Muscle of back (tissue), 13 donors: ENCODE results near the gene COL17A1. TPM values are rescaled to one million over a fixed set of nuclear protein-coding genes. Genes with fewer than 3 reads are reported as not detected.

Experiments used
- DNase-seq, 3 donors: peaks; one replicate each; pipeline versions ENCODE4 v3.0.0 to v3.0.0-alpha.2; 2013
- long read RNA-seq, 9 donors: transcript quantifications; one replicate each; lab custom pipeline, GENCODE V29; 2026
- polyA plus RNA-seq, 10 donors: library from polyadenylated mRNA; unstranded; fragments of 120-200 nt; gene quantifications; one replicate each; pipeline ENCODE4 v1.2.1, GENCODE V29; 2013; ENCODE audit not compliant: insufficient read length in 10 of 10

The COL17A1 gene
- 10 to 100 TPM in 2 of 10 donors, under 1 TPM in 7, not detected in 1; 0.16 to 91.2 (median 0.35) TPM for polyA plus RNA-seq
- long read RNA-seq, donor 1, result 0 reads
- long read RNA-seq, donor 2, result 0 reads
- long read RNA-seq, donor 3, result 0 reads
- long read RNA-seq, donor 4, result 0 reads
- long read RNA-seq, donor 5, result 0 reads
- long read RNA-seq, donor 6, result 0 reads
- long read RNA-seq, donor 7, result 0 reads
- long read RNA-seq, donor 8, full-length matches to known transcripts, result 4 of 30 reads
- long read RNA-seq, donor 8, partial matches to known transcripts, result 26 of 30 reads
- long read RNA-seq, donor 8, other reads (novel, unspliced or antisense), result 0 of 30 reads
- long read RNA-seq, donor 9, result 0 reads

- DNase-seq, result no peak
Measured at GRCh38 chr10:104085801-104086400, at the start of gene COL17A1. Gene COL17A1, minus strand, starts transcription at chr10:104085880. Its CDS starts 5,207 bp downstream, at chr10:104080673.

GRCh38 chr10:104130041-104130440, 44.4 kb upstream of the COL17A1 start:
- DNase-seq, result no peak

- no peak for DNase-seq
Measured at GRCh38 chr10:104128214-104128613, 42.5 kb upstream of the COL17A1 start.

- no peak for DNase-seq
Measured at GRCh38 chr10:104127411-104127810, 41.7 kb upstream of the COL17A1 start.

GRCh38 chr10:104123397-104123796, 37.7 kb upstream of the COL17A1 start:
- peak in 1 of 3 donors; percentile 16 for DNase-seq

GRCh38 chr10:104122225-104123107, 36.8 kb upstream of the COL17A1 start:
- DNase-seq, result no peak

GRCh38 chr10:104121485-104122224, 36.0 kb upstream of the COL17A1 start, which contains the start of gene SFR1:
Gene SFR1, plus strand, starts transcription at chr10:104122171. Its CDS starts 13 bp downstream, at chr10:104122184.
- peak; percentile 99 to 100 (median 99) for DNase-seq

- peak; percentile 92 to 96 (median 92) for DNase-seq
Measured at GRCh38 chr10:104120903-104121484, 35.3 kb upstream of the COL17A1 start.

- no peak for DNase-seq
Measured at GRCh38 chr10:104120512-104120902, 34.8 kb upstream of the COL17A1 start.

GRCh38 chr10:104119996-104120395, 34.3 kb upstream of the COL17A1 start:
- DNase-seq, result peak in 1 of 3 donors; percentile 36

GRCh38 chr10:104117839-104118323, 32.2 kb upstream of the COL17A1 start:
- DNase-seq, result no peak

GRCh38 chr10:104113376-104113956, 27.8 kb upstream of the COL17A1 start:
- DNase-seq, result no peak

- peak in 1 of 3 donors; percentile 87 for DNase-seq
Measured at GRCh38 chr10:104109908-104110662, 24.4 kb upstream of the COL17A1 start.

GRCh38 chr10:104104926-104105325, 19.2 kb upstream of the COL17A1 start:
- DNase-seq, result no peak

- no peak for DNase-seq
Measured at GRCh38 chr10:104104418-104104817, 18.7 kb upstream of the COL17A1 start.

GRCh38 chr10:104103956-104104355, 18.3 kb upstream of the COL17A1 start:
- DNase-seq, result no peak

- DNase-seq, result no peak
Measured at GRCh38 chr10:104101902-104102301, 16.2 kb upstream of the COL17A1 start.

- no peak for DNase-seq
Measured at GRCh38 chr10:104100795-104101194, 15.1 kb upstream of the COL17A1 start.

- no peak for DNase-seq
Measured at GRCh38 chr10:104099941-104100340, 14.3 kb upstream of the COL17A1 start.

- DNase-seq, result no peak
Measured at GRCh38 chr10:104099269-104099668, 13.6 kb upstream of the COL17A1 start.
